Right lobe of liver (tissue), 4 donors: Measurements from ENCODE around the gene TBC1D13.

ENCODE experiments used
- POLR2A ChIP-seq: fragments of 450-650 bp; IDR thresholded peaks from one replicate; pipeline ENCODE4 v1.6.1; 2017; ENCODE audit warnings: antibody characterized with exemption, mild to moderate bottlenecking
- TF ChIP-seq, protein P1 (sequence below), 4 donors: fragments of 200-600 bp in 3 of 4; fragments of 450-650 bp in 1 of 4; IDR thresholded peaks; one replicate each; pipeline versions ENCODE4 v1.5.1 to v1.8.0; 2016 to 2022; ENCODE audit warnings: antibody characterized with exemption in 4 of 4, mild to moderate bottlenecking in 2 of 4
- donor health status: DM: no; HTN: no; CAD: no.
- donor health status: DM: no; HTN: no; CAD: no.
- donor health status: DM: no; HTN: yes; CAD: no.

DNA sequence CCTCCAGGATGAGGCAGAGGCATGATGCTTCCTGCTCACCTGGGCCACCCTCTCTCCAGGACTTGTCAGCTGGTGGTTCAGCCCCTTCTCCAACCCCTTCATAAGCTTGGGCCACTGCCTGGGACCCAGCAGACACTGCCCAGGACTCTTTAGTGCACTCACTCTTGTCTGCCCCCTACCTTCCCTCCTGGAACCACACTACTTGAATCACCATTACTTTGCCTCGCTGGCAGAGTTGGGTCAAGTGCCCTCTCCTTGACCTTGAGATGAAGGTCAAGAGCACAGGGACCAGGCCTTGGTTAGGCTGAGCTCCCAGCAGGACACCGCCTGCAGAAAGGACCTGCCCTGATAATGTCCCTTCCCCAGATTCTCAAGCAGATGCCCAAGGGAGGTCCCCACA lies 22.8 kb downstream of the TBC1D13 start:
- no peak for TF ChIP-seq POLR2A
- TF ChIP-seq, protein P1, sequence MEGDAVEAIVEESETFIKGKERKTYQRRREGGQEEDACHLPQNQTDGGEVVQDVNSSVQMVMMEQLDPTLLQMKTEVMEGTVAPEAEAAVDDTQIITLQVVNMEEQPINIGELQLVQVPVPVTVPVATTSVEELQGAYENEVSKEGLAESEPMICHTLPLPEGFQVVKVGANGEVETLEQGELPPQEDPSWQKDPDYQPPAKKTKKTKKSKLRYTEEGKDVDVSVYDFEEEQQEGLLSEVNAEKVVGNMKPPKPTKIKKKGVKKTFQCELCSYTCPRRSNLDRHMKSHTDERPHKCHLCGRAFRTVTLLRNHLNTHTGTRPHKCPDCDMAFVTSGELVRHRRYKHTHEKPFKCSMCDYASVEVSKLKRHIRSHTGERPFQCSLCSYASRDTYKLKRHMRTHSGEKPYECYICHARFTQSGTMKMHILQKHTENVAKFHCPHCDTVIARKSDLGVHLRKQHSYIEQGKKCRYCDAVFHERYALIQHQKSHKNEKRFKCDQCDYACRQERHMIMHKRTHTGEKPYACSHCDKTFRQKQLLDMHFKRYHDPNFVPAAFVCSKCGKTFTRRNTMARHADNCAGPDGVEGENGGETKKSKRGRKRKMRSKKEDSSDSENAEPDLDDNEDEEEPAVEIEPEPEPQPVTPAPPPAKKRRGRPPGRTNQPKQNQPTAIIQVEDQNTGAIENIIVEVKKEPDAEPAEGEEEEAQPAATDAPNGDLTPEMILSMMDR (IDR thresholded peaks at IDR 0.05), result no peak
